GM19438 (cell line): ENCODE measurements around the gene TMEM179.
A peak's percentile ranks its signal among the peaks of the same experiment; 100 is the strongest.
"Not testable (repeated sequence)": the region's sequence is repeated elsewhere in the genome, so short reads cannot be mapped to it uniquely, and the experiment has no call there.

Source experiments
- ATAC-seq: cut with Tn5 transposase; IDR thresholded peaks from one replicate; pipeline ENCODE4 v1.9.1; 2021; ENCODE audit warnings: low read depth; ENCODE audit not compliant: unreplicated experiment

Gene TMEM179

GRCh38 chr14:104604458-104605449, at the start of gene TMEM179:
Gene TMEM179, minus strand, starts transcription at chr14:104604772. Its CDS starts 31 bp downstream, at chr14:104604741.
- no peak for ATAC-seq

DNA sequence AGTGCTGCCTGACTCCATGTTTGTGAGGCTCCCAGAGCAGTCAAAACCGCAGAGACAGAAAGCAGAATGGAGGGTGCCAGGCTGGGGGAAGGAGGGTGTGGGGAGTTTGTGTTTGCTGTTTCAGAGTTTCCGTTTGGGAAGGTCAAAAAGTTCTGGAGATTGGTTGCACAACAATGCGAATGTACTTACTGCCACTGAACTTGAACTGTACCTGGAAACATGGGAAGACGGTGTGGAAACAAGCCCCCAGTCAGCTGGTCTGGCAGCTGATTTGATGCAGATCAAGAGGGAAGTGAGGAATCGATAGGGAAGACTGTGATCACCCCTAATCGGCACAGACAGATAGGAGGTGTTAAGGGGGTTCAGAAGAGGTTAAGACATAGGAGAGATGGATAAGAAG, 49.5 kb upstream of the TMEM179 start:
- no peak for ATAC-seq

- not testable (repeated sequence) for ATAC-seq
Observed at GRCh38 chr14:104653130-104653920, 48.8 kb upstream of the TMEM179 start.

- ATAC-seq, result no peak
Observed at GRCh38 chr14:104652386-104652785, 47.8 kb upstream of the TMEM179 start.

- no peak for ATAC-seq
Observed at GRCh38 chr14:104651876-104652260, 47.3 kb upstream of the TMEM179 start.

DNA sequence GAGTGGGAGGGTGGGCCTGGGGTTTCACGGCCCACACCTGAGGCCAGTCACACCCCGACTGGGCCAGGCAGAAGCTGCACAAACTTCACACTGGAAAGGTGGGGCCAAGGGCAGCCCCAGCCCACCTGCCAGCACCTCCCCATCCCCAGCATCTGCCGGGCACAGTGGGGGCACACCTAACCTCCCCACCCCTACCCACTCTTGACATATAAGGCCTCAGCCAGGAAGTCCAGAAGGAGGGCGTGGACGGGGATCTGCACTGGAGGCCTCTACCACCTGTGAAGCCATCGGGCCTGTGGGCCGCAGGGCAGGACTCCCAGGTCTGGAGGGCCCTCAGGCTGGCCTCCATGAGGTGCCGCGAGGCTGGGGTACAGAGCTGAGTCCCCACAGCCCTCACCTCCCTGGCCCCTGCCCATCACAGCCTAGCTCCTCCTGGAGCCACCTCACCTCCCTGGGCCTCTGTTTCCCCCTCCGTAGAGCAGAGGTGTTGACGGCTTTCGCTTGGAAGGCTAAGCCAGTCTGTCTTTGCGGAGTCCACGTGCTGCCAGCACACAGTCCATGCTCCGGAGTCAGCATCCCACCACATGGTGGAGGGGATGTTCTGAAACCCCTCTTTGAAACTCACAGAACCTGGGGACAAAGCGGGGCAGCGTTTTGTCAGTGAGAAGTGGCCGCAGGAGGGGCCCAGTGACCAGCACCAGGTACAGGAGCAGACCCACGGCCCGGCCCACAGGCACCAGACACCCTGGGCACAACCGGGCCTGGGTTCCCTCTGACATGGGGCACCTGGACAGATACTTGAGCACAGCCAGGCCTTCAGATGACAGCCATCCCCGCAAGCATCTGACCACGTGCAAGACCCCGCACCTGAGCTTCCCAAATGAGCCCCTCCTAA, 46.7 kb upstream of the TMEM179 start:
- ATAC-seq, result no peak

- peak; percentile 88 for ATAC-seq
Observed at GRCh38 chr14:104650057-104650980, 45.7 kb upstream of the TMEM179 start.

GRCh38 chr14:104647467-104648043, 43.0 kb upstream of the TMEM179 start:
- ATAC-seq, result no peak

DNA sequence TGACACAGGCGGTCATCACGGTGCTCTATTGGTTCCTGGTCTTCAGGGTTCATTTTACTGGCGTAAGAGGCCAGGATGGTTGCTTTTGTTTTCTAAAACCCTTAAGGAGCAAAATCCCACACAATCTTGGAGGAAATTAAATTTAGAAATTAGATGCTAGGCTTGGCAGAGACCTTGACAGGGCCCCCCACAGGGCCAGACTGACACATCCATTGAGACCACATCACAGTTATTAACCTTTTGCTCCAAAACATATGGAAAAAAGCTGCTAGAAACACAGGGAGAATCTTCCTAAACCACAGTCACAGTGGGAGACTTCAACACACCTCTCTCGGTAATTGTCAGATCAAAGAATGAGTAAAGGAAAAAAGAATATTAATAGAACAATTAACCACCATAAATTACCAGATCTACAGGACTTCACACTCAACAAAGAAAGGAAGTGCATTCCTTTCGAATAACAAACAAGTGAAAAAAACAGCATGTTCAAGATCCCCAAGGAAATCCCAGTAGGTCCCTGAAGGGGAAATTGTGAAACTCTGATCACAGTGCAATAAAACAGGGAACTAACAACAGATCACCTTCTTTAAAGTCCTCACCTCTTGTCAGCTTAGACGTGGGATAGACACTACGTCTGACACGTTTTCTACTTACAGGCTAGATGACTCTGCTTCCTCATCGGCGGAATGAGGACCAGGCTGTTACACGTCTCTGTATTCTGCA, 40.2 kb upstream of the TMEM179 start:
- no peak for ATAC-seq

GRCh38 chr14:104644091-104644635, 39.6 kb upstream of the TMEM179 start:
- no peak for ATAC-seq

- no peak for ATAC-seq
Observed at GRCh38 chr14:104643306-104643705, 38.7 kb upstream of the TMEM179 start.

DNA sequence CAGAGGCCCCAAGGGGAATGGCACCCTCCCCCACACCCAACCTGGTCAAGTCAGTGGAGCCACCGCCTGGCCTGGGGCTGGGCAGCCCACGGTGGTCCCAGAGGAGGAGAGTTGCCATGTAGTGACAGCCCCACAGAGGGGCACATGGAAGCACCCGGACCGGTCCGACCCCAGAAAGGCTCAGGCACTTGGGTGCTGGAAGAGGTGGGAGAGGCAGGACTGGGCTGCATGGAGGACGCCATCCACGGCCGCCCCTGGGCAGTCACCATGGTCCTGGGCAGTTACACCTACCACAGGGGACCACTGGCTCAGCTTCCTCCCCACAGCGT, 37.9 kb upstream of the TMEM179 start:
- ATAC-seq, result no peak

- no peak for ATAC-seq
Observed at GRCh38 chr14:104641753-104642539, 37.4 kb upstream of the TMEM179 start.

- no peak for ATAC-seq
Observed at GRCh38 chr14:104640681-104641080, 36.1 kb upstream of the TMEM179 start.

DNA sequence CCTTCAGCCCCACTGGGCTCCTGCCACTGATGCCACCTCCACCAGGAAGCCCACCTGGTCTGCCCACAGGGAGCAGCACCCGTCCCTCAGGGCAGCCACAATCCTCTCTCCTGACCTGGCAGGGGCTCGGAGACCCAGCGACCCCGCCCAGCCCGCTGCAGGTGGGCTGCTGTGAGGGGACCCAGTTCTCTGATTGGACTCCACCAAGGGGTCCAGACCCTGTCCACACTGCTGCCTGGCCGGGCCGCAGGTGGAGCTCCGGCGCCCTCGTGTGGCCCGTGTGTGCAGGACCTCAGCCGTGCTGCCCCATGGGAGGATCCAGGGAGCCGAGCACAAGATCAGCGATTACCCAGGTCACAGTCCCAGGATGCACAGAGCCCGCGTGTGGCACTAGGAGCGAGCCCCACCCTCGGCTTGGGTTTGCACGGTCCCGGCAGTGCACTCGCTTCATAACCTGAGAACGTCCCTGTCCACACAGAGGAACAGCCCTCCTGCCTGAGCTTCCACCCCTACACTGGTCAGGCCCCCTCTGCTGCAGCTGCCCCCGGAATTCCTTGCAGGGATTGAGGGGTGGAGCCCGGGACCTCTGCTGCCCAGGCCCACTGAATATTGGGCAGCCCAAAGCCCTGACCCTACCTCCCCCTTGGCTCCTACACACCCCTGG, 35.4 kb upstream of the TMEM179 start:
- ATAC-seq, result no peak

DNA sequence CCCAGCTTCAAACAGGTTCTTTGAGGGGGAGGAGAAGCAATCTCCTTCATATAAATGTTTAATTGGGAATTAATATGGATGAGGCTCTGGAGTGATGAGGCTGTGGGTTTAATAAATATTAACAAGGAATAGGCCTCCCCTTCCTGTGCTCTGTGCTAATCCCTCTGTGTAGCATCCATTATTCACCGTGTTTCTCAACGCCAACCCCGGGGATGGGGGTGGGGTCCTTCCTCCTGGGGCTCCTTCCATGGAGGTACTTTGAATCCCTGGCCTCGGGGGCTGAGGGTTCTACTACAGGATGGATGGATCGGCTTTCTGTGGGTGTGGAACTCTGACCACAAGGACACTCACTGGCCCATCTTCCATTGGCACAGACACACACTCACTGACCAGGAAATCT, 34.9 kb upstream of the TMEM179 start:
- ATAC-seq, result no peak

- no peak for ATAC-seq
Observed at GRCh38 chr14:104638927-104639450, 34.4 kb upstream of the TMEM179 start.
